Esophagus muscularis mucosa (tissue), 4 donors: Measurements from ENCODE around the gene TWF2. TPM values are rescaled to one million over a fixed set of nuclear protein-coding genes. Genes with fewer than 3 reads are reported as not detected.

Experiments
- DNase-seq: peaks from one replicate; pipeline ENCODE4 v3.0.0-alpha.2; 2017; ENCODE audit errors: extremely low spot score
- H3K27ac ChIP-seq, 4 donors: fragments of 200-600 bp; sonication (generic); replicated peaks in 1 of 4; 1 replicate in 3 of 4; 2 replicates in 1 of 4; pipeline ENCODE4 v1.5.1; 2016 to 2019; ENCODE audit warnings: mild to moderate bottlenecking in 1 of 4
- H3K27me3 ChIP-seq, 4 donors: fragments of 200-600 bp; sonication (generic); one replicate each; pipeline versions ENCODE4 v1.5.1 to v1.6.0; 2016 to 2019
- H3K36me3 ChIP-seq, 4 donors: fragments of 200-600 bp; sonication (generic); one replicate each; pipeline ENCODE4 v1.5.1; 2016 to 2019
- H3K4me1 ChIP-seq, 4 donors: fragments of 200-600 bp; sonication (generic); one replicate each; pipeline ENCODE4 v1.5.1; 2016 to 2019
- H3K4me3 ChIP-seq, 4 donors: fragments of 200-600 bp; sonication (generic); 1 replicate in 2 of 4; 2 replicates in 2 of 4; pipeline ENCODE4 v1.5.1; 2016 to 2019; ENCODE audit warnings: mild to moderate bottlenecking in 4 of 4, moderate library complexity in 1 of 4
- H3K9me3 ChIP-seq, 4 donors: fragments of 200-600 bp; sonication (generic); 1 replicate in 3 of 4; 2 replicates in 1 of 4; pipeline ENCODE4 v1.5.1; 2016 to 2019
- EP300 ChIP-seq: sonication (generic); formaldehyde crosslinking; IDR thresholded peaks from one replicate; pipeline ENCODE4 v1.6.1; 2017; ENCODE audit warnings: antibody characterized with exemption
- POLR2A ChIP-seq: fragments of 450-650 bp; IDR thresholded peaks from one replicate; pipeline ENCODE4 v1.6.1; 2017; ENCODE audit warnings: antibody characterized with exemption, moderate library complexity, mild to moderate bottlenecking, low read depth
- POLR2AphosphoS5 ChIP-seq, 2 donors: sonication (generic); formaldehyde crosslinking; IDR thresholded peaks; one replicate each; pipeline ENCODE4 v1.6.1; 2017; ENCODE audit warnings: antibody characterized with exemption in 2 of 2
- WGBS: methylation state at CpG from one replicate; pipeline ENCODE4 v1.1.5; 2018; 5-methylcytosine and 5-hydroxymethylcytosine counted together
- intact Hi-C: fragments of 100-400 bp; cut with DNase I; formaldehyde crosslinking; loops from one replicate; pipeline ENCODE4 v1.15.1; 2023
- total RNA-seq, 4 donors: library from RNA; depleted of rRNA; stranded (reverse); fragments of >200 nt; gene quantifications; one replicate each; pipeline versions ENCODE4 v1.1.0 to v1.2.1, GENCODE V29; 2016
- TF ChIP-seq, protein P1 (sequence below), 3 experiments: fragments of 200-600 bp in 2 of 3; fragments of 450-650 bp in 1 of 3; sonication (generic) in 2 of 3; IDR thresholded peaks; one replicate each; pipeline ENCODE4 v1.5.1; 2017 to 2019; ENCODE audit warnings: antibody characterized with exemption in 3 of 3, mild to moderate bottlenecking in 2 of 3, moderate library complexity in 1 of 3

TWF2 gene
- total RNA-seq, 4 donors from 2014 or later = 66.4 to 89.5 (median 79.9) TPM

DNA sequence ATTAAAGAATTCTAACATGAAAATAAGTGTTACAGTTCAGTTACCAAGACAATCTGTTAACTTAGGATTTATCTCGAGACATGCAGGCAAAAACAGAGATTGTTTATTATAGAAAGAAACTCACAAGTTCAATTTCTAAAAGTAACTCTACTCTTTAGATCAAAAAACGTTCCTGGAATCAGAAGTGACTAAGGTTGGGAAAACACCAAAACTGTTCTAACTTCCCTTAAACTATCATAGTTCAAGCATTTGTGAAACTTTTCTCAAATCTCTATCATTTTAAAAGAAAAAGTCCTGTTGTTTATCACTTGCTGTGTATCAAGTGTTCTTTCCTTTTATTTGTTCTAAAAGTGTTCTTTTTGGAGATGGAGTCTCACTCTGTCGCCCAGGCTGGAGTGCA is 30.8 kb upstream of the TWF2 start:
- Histone ChIP-seq H3K4me3 (peak overlapping the region in 1 of 4 donors; percentile 8), H3K9me3 (no peaks in the 10 kb centered on the region), H3K36me3 (peaks cover 17 to 66% (median 54%) of the 10 kb centered on the region in 4 donors), H3K4me1 (peaks cover 61 to 76% (median 73%) of the 10 kb centered on the region in 4 donors), H3K27me3 (no peaks in the 10 kb centered on the region), H3K27ac (peak overlapping the region; percentile 50 to 98 (median 97))
- TF ChIP-seq, protein P1, sequence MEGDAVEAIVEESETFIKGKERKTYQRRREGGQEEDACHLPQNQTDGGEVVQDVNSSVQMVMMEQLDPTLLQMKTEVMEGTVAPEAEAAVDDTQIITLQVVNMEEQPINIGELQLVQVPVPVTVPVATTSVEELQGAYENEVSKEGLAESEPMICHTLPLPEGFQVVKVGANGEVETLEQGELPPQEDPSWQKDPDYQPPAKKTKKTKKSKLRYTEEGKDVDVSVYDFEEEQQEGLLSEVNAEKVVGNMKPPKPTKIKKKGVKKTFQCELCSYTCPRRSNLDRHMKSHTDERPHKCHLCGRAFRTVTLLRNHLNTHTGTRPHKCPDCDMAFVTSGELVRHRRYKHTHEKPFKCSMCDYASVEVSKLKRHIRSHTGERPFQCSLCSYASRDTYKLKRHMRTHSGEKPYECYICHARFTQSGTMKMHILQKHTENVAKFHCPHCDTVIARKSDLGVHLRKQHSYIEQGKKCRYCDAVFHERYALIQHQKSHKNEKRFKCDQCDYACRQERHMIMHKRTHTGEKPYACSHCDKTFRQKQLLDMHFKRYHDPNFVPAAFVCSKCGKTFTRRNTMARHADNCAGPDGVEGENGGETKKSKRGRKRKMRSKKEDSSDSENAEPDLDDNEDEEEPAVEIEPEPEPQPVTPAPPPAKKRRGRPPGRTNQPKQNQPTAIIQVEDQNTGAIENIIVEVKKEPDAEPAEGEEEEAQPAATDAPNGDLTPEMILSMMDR (IDR thresholded peaks at IDR 0.05) = no peak
- TF ChIP-seq EP300 = no peak
- no peak for TF ChIP-seq POLR2A
- TF ChIP-seq POLR2AphosphoS5 (IDR thresholded peaks at IDR 0.05) = no peak
- DNase-seq = no peak
- intact Hi-C loops = loop anchor here (1.0 kb wide), 1 partner anchor 13 kb away; no protein-coding TSS in a partner anchor
- whole genome bisulfite sequencing = 43% methylated on average over 3 of the region's 3 CpGs

DNA sequence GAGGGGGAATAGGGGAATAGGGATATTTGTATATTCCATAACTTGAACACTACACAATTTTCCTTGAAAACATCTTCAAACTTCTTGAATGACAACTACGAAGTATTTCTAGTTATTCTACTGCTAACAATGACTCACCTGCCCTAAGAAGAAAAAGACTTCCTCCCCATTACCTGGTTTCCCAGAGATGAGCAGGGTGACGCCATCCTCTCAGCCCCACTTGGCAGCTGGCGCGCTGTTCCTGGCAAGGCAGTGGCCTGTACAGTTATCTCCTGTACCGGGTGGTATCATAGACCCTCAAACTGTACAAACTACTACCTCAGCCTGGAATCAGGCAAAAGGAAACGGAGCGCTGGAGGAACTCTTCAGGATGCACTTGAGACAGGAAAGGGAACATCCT is 29.1 kb upstream of the TWF2 start:
- 90% methylated on average over 7 of the region's 7 CpGs for WGBS
- Histone ChIP-seq H3K4me3 (no peak overlapping the region), H3K36me3 (peaks cover 30 to 76% (median 70%) of the 10 kb centered on the region in 4 donors), H3K4me1 (peaks cover 51 to 75% (median 69%) of the 10 kb centered on the region in 4 donors), H3K27ac (peak overlapping the region in 1 of 4 donors; percentile 6), H3K9me3 (no peaks in the 10 kb centered on the region), H3K27me3 (no peaks in the 10 kb centered on the region)
- no peak for DNase-seq
- intact Hi-C loops = no loop called here
- peak; percentile 14 for TF ChIP-seq EP300
- TF ChIP-seq, protein P1 (IDR thresholded peaks at IDR 0.05) = no peak

DNA sequence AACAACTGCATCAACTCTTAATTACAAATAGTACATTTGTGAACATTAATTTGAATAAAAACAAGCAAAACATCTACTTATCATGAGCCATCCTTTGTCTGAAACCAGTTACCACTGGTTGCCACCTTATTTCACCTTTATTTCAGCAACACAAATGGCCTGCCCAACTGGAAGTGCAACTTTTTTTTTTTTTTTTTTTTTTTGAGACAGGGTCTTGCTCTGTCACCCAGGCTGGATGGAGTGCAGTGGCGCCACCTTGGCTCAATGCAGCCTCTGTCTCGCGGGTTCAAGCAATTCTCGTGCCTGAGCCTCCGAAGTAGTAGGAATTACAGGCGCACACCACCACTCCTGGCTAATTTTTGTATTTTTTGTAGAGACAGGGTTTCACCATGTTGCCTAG is 26.4 kb upstream of the TWF2 start:
- no peak overlapping the region for H3K27ac ChIP-seq
- H3K36me3 ChIP-seq = peaks cover 49 to 99% (median 91%) of the 10 kb centered on the region in 4 donors
- TF ChIP-seq POLR2AphosphoS5 (IDR thresholded peaks at IDR 0.05) = no peak
- TF ChIP-seq POLR2A = no peak
- TF ChIP-seq EP300 = no peak
- TF ChIP-seq, protein P1 (IDR thresholded peaks at IDR 0.05) = no peak
- no peaks in the 10 kb centered on the region for H3K27me3 ChIP-seq
- peaks cover 26 to 62% (median 54%) of the 10 kb centered on the region in 4 donors for H3K4me1 ChIP-seq
- H3K4me3 ChIP-seq = no peak overlapping the region
- intact Hi-C loops = no loop called here
- H3K9me3 ChIP-seq = no peaks in the 10 kb centered on the region
- 94% methylated on average over 6 of the region's 6 CpGs for WGBS
- DNase-seq = no peak

DNA sequence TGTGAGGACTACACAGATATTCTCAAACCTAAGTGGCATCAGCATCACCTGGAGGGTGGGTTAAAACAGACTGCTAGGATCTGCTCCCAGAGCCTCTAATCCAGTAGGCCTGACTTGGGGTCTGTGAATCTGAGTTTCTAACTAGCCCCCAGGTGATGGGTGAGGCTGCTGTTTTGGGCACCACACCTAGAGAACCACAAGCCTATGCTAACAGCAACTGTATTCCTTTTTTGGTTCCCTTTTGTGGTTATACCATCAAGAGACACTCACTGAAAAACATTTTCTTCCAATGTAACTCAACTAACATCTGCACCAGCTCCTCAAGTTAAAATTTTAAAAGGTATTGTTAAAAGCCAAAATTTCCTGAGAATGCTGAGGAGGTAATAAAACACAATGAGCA is 23.5 kb upstream of the TWF2 start:
- peaks cover 75 to 100% (median 97%) of the 10 kb centered on the region in 4 donors for H3K36me3 ChIP-seq
- TF ChIP-seq, protein P1 (IDR thresholded peaks at IDR 0.05) = no peak
- TF ChIP-seq EP300 (no peak), POLR2A (no peak), POLR2AphosphoS5 (IDR thresholded peaks at IDR 0.05) (no peak)
- no peaks in the 10 kb centered on the region for H3K9me3 ChIP-seq
- H3K4me1 ChIP-seq = peaks cover 0 to 49% (median 48%) of the 10 kb centered on the region in 4 donors
- H3K27me3 ChIP-seq = no peaks in the 10 kb centered on the region
- no peak overlapping the region for H3K4me3 ChIP-seq
- peak overlapping the region in 2 of 4 donors; percentile 28 to 29 for H3K27ac ChIP-seq
- DNase-seq = no peak
- intact Hi-C loops = no loop called here

DNA sequence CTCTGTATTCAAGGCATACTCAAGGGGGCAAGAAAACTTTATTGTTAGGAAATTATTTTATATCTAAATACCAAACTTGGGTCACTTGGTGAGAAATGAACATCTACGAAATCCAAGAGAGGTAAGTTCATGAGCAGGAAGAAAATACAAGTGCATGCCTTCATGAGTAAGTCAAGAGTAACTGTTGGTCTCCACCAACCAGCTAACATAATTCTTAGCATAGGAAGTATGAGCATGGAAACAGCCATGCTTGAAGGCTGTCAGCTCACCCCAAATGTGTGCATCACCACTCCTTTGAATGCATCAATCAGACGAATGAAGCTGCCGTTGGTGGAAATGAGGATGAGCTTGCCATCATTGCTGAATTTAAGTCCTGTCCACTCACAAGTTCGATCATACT is 20.5 kb upstream of the TWF2 start:
- no peaks in the 10 kb centered on the region for H3K9me3 ChIP-seq
- no peaks in the 10 kb centered on the region for H3K27me3 ChIP-seq
- WGBS = 82% methylated on average over 4 of the region's 4 CpGs
- H3K36me3 ChIP-seq = peaks cover 80 to 100% (median 100%) of the 10 kb centered on the region in 4 donors
- no peak for DNase-seq
- H3K27ac ChIP-seq = peak overlapping the region in 3 of 4 donors; percentile 11 to 56 (median 45)
- TF ChIP-seq POLR2A = no peak
- TF ChIP-seq, protein P1 (IDR thresholded peaks at IDR 0.05) = no peak
- no peak for TF ChIP-seq POLR2AphosphoS5 (IDR thresholded peaks at IDR 0.05)
- TF ChIP-seq EP300 = no peak
- peaks cover 0 to 65% (median 49%) of the 10 kb centered on the region in 4 donors for H3K4me1 ChIP-seq
- no peak overlapping the region for H3K4me3 ChIP-seq
- intact Hi-C loops = no loop called here
